ENCODE results near the gene SYNGR3.

- TF ChIP-seq CTCF (conservative IDR thresholded peaks at IDR 0.05 in 1 of 2, IDR thresholded peaks at IDR 0.05 in 1 of 2; ENCODE audit: extremely low read depth in 1 of 2, insufficient read depth in 1 of 2, low read depth in 1 of 2, low read length in 2 of 2) (no peak), EZH2 (IDR thresholded peaks at IDR 0.05; ENCODE audit: borderline replicate concordance, low read length) (peak; percentile 51)
These were observed at the start of gene SYNGR3 for GRCh38 chr16:1989209-1990100.
